K562 (cell line): Measurements from ENCODE around the gene FKBP2.

ENCODE experiments used
- CTCF ChIP-seq, 3 experiments: IDR thresholded peaks in 2 of 3; conservative IDR thresholded peaks in 1 of 3; 2 replicates each; pipeline ENCODE4 v1.5.1; 2011 to 2012; ENCODE audit warnings: low read length in 3 of 3, mild to moderate bottlenecking in 3 of 3, control low read depth in 2 of 3, improper control_type of control experiment in 1 of 3, inconsistent platforms in 1 of 3, low read depth in 1 of 3, mixed read lengths in 1 of 3, moderate library complexity in 1 of 3; ENCODE audit not compliant: insufficient read depth in 2 of 3
- HOMEZ ChIP-seq: fragments of 250-450 bp; sonication (Bioruptor Pico); IDR thresholded peaks from 2 replicates; pipeline ENCODE4 v1.4.0; 2020; ENCODE audit warnings: mild to moderate bottlenecking, moderate library complexity
- IRF1 ChIP-seq: sonication (generic); formaldehyde crosslinking; IDR thresholded peaks from 2 replicates; pipeline ENCODE4 v1.8.0; 2022; ENCODE audit warnings: missing genetic modification reagents, mild to moderate bottlenecking, borderline replicate concordance
- POLR2A ChIP-seq: fragments of 450-650 bp; conservative IDR thresholded peaks from 2 replicates; pipeline ENCODE4 v1.6.1; 2016
- ZNF384 ChIP-seq: IDR thresholded peaks from 2 replicates; pipeline ENCODE4 v1.6.1; 2012; ENCODE audit warnings: low read depth, low read length, improper control_type of control experiment

GRCh38 chr11:64253043-64253442 is 12.1 kb downstream of the FKBP2 start:
- no peak for TF ChIP-seq POLR2A
- TF ChIP-seq ZNF384, result no peak
- no peak for TF ChIP-seq CTCF (IDR thresholded peaks at IDR 0.05 in 2 of 3, conservative IDR thresholded peaks at IDR 0.05 in 1 of 3; ENCODE audit: insufficient read depth in 2 of 3, low read depth in 1 of 3, low read length in 3 of 3)
- no peak for TF ChIP-seq HOMEZ (CRISPR knock-in tag)
- TF ChIP-seq IRF1 (CRISPR knock-in tag), result no peak
